ENCODE data around the gene EIF3J. TPM values are rescaled to one million over a fixed set of nuclear protein-coding genes. Genes with fewer than 3 reads are reported as not detected.

Gene EIF3J
- total RNA-seq, 1 experiment from 2014 or later = 129 TPM

DNA sequence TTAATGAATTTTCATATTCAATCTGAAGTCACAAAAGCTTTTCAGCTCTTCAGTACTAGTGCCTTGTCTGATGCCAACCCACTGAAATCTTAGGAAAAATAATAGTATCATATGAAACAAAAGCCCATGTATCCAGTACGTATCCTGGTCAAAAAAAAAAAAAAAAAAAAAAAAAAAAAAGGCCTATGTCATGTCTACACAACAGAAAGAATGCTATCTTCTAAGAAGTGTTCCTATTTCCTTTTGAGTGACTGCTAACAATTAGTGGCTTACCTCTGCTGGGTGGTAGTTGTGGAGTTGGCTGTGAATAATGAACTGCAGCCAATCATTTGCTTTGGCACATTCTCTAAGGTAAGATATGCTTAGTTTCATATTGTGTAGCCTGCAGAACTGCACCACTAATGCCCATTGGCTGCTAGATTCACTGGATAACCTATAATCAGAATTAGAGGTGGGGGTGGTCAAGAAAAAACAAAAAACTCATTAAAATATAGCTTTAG, 59.6 kb downstream of the EIF3J start:
- H3K4me3 Mint-ChIP-seq = no peak overlapping the region
- WGBS (ENCODE audit: extremely low coverage, insufficient read length, low lambda C conversion rate) = no CpG with 5 or more reads among the region's 1 CpG
- H4K5ac ChIP-seq (ENCODE audit: insufficient read length, low read depth, low read length) = no peak overlapping the region
- H4K91ac ChIP-seq (ENCODE audit: insufficient read length, low read depth, low read length) = no peak overlapping the region
- H3K4me1 ChIP-seq (ENCODE audit: insufficient read depth, low read length) = no peaks in the 10 kb centered on the region; the same call in 1 of the 2 replicates
- H3K79me2 ChIP-seq (ENCODE audit: insufficient read depth, low read length) = no peaks in the 10 kb centered on the region
- H4K8ac ChIP-seq (replicated peaks; ENCODE audit: insufficient read length, low read depth, low read length) = no peak overlapping the region
- H3K18ac ChIP-seq (ENCODE audit: insufficient read length, low read depth, low read length) = no peak overlapping the region
- H3K23ac ChIP-seq (ENCODE audit: insufficient read length, low read depth, low read length) = no peak overlapping the region
- H3K23me2 ChIP-seq (ENCODE audit: insufficient read length, low read depth, low read length, poor library complexity, severe bottlenecking) = no peaks in the 10 kb centered on the region
- no peak overlapping the region for H3K56ac ChIP-seq (ENCODE audit: insufficient read length, low read depth, low read length)
- H2AFZ ChIP-seq (ENCODE audit: low read length) = no peak overlapping the region
- H2BK120ac ChIP-seq (ENCODE audit: low read depth, low read length, poor library complexity, severe bottlenecking) = no peak overlapping the region
- no peaks in the 10 kb centered on the region for H3K27me3 ChIP-seq (ENCODE audit: insufficient read depth, low read length)
- H2BK20ac ChIP-seq (ENCODE audit: low read depth, low read length, poor library complexity, severe bottlenecking) = no peak overlapping the region
- DNase-seq = no peak
- TF ChIP-seq, protein P1, sequence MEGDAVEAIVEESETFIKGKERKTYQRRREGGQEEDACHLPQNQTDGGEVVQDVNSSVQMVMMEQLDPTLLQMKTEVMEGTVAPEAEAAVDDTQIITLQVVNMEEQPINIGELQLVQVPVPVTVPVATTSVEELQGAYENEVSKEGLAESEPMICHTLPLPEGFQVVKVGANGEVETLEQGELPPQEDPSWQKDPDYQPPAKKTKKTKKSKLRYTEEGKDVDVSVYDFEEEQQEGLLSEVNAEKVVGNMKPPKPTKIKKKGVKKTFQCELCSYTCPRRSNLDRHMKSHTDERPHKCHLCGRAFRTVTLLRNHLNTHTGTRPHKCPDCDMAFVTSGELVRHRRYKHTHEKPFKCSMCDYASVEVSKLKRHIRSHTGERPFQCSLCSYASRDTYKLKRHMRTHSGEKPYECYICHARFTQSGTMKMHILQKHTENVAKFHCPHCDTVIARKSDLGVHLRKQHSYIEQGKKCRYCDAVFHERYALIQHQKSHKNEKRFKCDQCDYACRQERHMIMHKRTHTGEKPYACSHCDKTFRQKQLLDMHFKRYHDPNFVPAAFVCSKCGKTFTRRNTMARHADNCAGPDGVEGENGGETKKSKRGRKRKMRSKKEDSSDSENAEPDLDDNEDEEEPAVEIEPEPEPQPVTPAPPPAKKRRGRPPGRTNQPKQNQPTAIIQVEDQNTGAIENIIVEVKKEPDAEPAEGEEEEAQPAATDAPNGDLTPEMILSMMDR (conservative IDR thresholded peaks at IDR 0.05) = no peak
- H3K9me3 ChIP-seq (ENCODE audit: control insufficient read depth, low read depth, low read length) = no peaks in the 10 kb centered on the region
- H3K27ac ChIP-seq (ENCODE audit: insufficient read length, low read depth, low read length) = no peak overlapping the region
- no peak overlapping the region for H3K27ac Mint-ChIP-seq
- no peak overlapping the region for H3K14ac ChIP-seq (ENCODE audit: insufficient read depth, low read length)
- H3K4me2 ChIP-seq (ENCODE audit: insufficient read depth, insufficient read length, low read length) = no peak overlapping the region
- H3K9me3 Mint-ChIP-seq = no peaks in the 10 kb centered on the region
- no peak overlapping the region for H3T11ph ChIP-seq (ENCODE audit: low read length)
- no peak overlapping the region for H2BK5ac ChIP-seq (ENCODE audit: insufficient read length, low read length)
- H3K27me3 Mint-ChIP-seq (ENCODE audit: low read depth) = no peaks in the 10 kb centered on the region
- no peak overlapping the region for H3K4ac ChIP-seq (ENCODE audit: low read depth, low read length)
- H2BK12ac ChIP-seq (ENCODE audit: insufficient read length, low read depth, low read length) = no peak overlapping the region
- no peaks in the 10 kb centered on the region for H4K20me1 ChIP-seq (ENCODE audit: control insufficient read depth, insufficient read depth, insufficient read length)
- peaks cover 9 to 39% (median 35%) of the 10 kb centered on the region in 3 experiments; a peak in 6 of 7 replicates for H3K36me3 Mint-ChIP-seq (ENCODE audit: insufficient read depth in 1 of 3, low read depth in 3 of 3)
- no peaks in the 10 kb centered on the region for H3K4me1 Mint-ChIP-seq
- H2AK5ac ChIP-seq (ENCODE audit: insufficient read length, low read length) = no peak overlapping the region
- no peak overlapping the region for H2BK15ac ChIP-seq (ENCODE audit: low read depth, low read length)
- H3K79me1 ChIP-seq (ENCODE audit: insufficient read depth, low read depth, low read length, poor library complexity, severe bottlenecking) = no peaks in the 10 kb centered on the region
- no peak overlapping the region for H3K9ac ChIP-seq (ENCODE audit: extremely low read depth, insufficient read length, low read length)
